HG02981 (cell line): ENCODE data around the gene GPC6.

Source experiments
- ATAC-seq: cut with Tn5 transposase; IDR thresholded peaks from one replicate; pipeline ENCODE4 v1.9.1; 2021; ENCODE audit warnings: mild to moderate bottlenecking, moderate library complexity; ENCODE audit not compliant: unreplicated experiment

Gene GPC6

GRCh38 chr13:93811071-93811737, 584.6 kb downstream of the GPC6 start:
- ATAC-seq: no peak

- no peak for ATAC-seq
Measured at GRCh38 chr13:93811738-93812112, 585.1 kb downstream of the GPC6 start.

GRCh38 chr13:93814658-93815057, 588.1 kb downstream of the GPC6 start:
- no peak for ATAC-seq

GRCh38 chr13:93818345-93818744, 591.7 kb downstream of the GPC6 start:
- no peak for ATAC-seq

GRCh38 chr13:93819331-93819890, 592.8 kb downstream of the GPC6 start:
- no peak for ATAC-seq

- no peak for ATAC-seq
Measured at GRCh38 chr13:93824286-93824685, 597.7 kb downstream of the GPC6 start.

- no peak for ATAC-seq
Measured at GRCh38 chr13:93834051-93834450, 607.4 kb downstream of the GPC6 start.

- ATAC-seq: no peak
Measured at GRCh38 chr13:93843082-93843481, 616.5 kb downstream of the GPC6 start.

GRCh38 chr13:93847162-93847561, 620.6 kb downstream of the GPC6 start:
- peak; percentile 50 for ATAC-seq

- no peak for ATAC-seq
Measured at GRCh38 chr13:93848247-93848646, 621.6 kb downstream of the GPC6 start.

- ATAC-seq: no peak
Measured at GRCh38 chr13:93851236-93851635, 624.6 kb downstream of the GPC6 start.

GRCh38 chr13:93853912-93854311, 627.3 kb downstream of the GPC6 start:
- ATAC-seq: no peak

GRCh38 chr13:93857126-93857525, 630.5 kb downstream of the GPC6 start:
- ATAC-seq: no peak

GRCh38 chr13:93859716-93860115, 633.1 kb downstream of the GPC6 start:
- no peak for ATAC-seq

GRCh38 chr13:93861818-93862217, 635.2 kb downstream of the GPC6 start:
- ATAC-seq: no peak

- ATAC-seq: no peak
Measured at GRCh38 chr13:93862259-93862658, 635.7 kb downstream of the GPC6 start.

- ATAC-seq: no peak
Measured at GRCh38 chr13:93865235-93865634, 638.6 kb downstream of the GPC6 start.

- no peak for ATAC-seq
Measured at GRCh38 chr13:93867481-93867880, 640.9 kb downstream of the GPC6 start.

- no peak for ATAC-seq
Measured at GRCh38 chr13:93872376-93872775, 645.8 kb downstream of the GPC6 start.

- no peak for ATAC-seq
Measured at GRCh38 chr13:93872786-93873347, 646.3 kb downstream of the GPC6 start.

- no peak for ATAC-seq
Measured at GRCh38 chr13:93875547-93875946, 648.9 kb downstream of the GPC6 start.

- ATAC-seq: no peak
Measured at GRCh38 chr13:93876236-93876635, 649.6 kb downstream of the GPC6 start.

- ATAC-seq: no peak
Measured at GRCh38 chr13:93878675-93879074, 652.1 kb downstream of the GPC6 start.
